SK-N-MC (cell line): ENCODE measurements around the gene UST.

Source experiments
- DNase-seq: peaks from one replicate; pipeline ENCODE4 v3.0.0-alpha.2; 2011; ENCODE audit warnings: low read depth, low spot score
- H3K27ac ChIP-seq: fragments of 200-600 bp; sonication (generic); 2 replicates; pipeline ENCODE4 v1.5.1; 2016; ENCODE audit warnings: mixed run types
- H3K36me3 ChIP-seq: fragments of 200-600 bp; sonication (generic); 2 replicates; pipeline ENCODE4 v1.6.1; 2017; ENCODE audit warnings: antibody characterized with exemption, low read length, mixed read lengths; ENCODE audit not compliant: insufficient read depth
- H3K4me3 ChIP-seq: fragments of 200-600 bp; sonication (generic); 2 replicates; pipeline ENCODE4 v1.5.1; 2016
- H3K9ac ChIP-seq: fragments of 200-600 bp; sonication (generic); 2 replicates; pipeline ENCODE4 v1.8.0; 2017; ENCODE audit warnings: mixed run types, mixed read lengths; ENCODE audit not compliant: insufficient read length
- H3K9me3 ChIP-seq: fragments of 200-600 bp; sonication (generic); 2 replicates; pipeline ENCODE4 v1.6.1; 2017; ENCODE audit warnings: low read depth, mild to moderate bottlenecking, antibody characterized with exemption, low read length, moderate library complexity, mixed read lengths
- EZH2 ChIP-seq: fragments of 200-600 bp; sonication (generic); IDR thresholded peaks from one replicate; pipeline ENCODE4 v1.6.1; 2017; ENCODE audit warnings: antibody characterized with exemption
- FOXP2 ChIP-seq: optimal IDR thresholded peaks from 2 replicates; pipeline ENCODE3; 2011; ENCODE audit warnings: mild to moderate bottlenecking, moderate library complexity; ENCODE audit not compliant: insufficient read depth; ENCODE audit errors: extremely low read length, control extremely low read depth
- POLR2AphosphoS5 ChIP-seq: IDR thresholded peaks from 2 replicates; pipeline ENCODE4 v1.6.1; 2012; ENCODE audit warnings: mild to moderate bottlenecking, low read depth, low read length, borderline replicate concordance

Gene UST

GRCh38 chr6:148985499-148985898 lies 238.7 kb downstream of the UST start:
- Histone ChIP-seq H3K9ac (no peak overlapping the region), H3K4me3 (no peak overlapping the region), H3K9me3 (no peaks in the 10 kb centered on the region), H3K36me3 (no peaks in the 10 kb centered on the region), H3K27ac (no peak overlapping the region)
- no peak for TF ChIP-seq EZH2
- no peak for TF ChIP-seq POLR2AphosphoS5
- no peak for TF ChIP-seq FOXP2
- DNase-seq = no peak

- TF ChIP-seq FOXP2 = no peak
- no peak for TF ChIP-seq EZH2
- TF ChIP-seq POLR2AphosphoS5 = no peak
- no peak for DNase-seq
- H3K36me3 ChIP-seq = no peaks in the 10 kb centered on the region
Observed at GRCh38 chr6:148986608-148987007, 239.8 kb downstream of the UST start.

GRCh38 chr6:148987982-148988381 lies 241.2 kb downstream of the UST start:
- Histone ChIP-seq H3K4me3 (no peak overlapping the region), H3K9me3 (no peaks in the 10 kb centered on the region), H3K9ac (no peak overlapping the region), H3K27ac (no peak overlapping the region), H3K36me3 (no peaks in the 10 kb centered on the region)
- DNase-seq = no peak
- TF ChIP-seq POLR2AphosphoS5 = no peak
- no peak for TF ChIP-seq EZH2
- no peak for TF ChIP-seq FOXP2

More at GRCh38 chr6:148986608-148987007, 239.8 kb downstream of the UST start:
- H3K9me3 ChIP-seq = no peaks in the 10 kb centered on the region
- H3K9ac ChIP-seq = no peak overlapping the region
- H3K4me3 ChIP-seq = no peak overlapping the region
- H3K27ac ChIP-seq = no peak overlapping the region

- Histone ChIP-seq H3K9ac (no peak overlapping the region), H3K36me3 (no peaks in the 10 kb centered on the region), H3K4me3 (no peak overlapping the region), H3K27ac (no peak overlapping the region), H3K9me3 (no peaks in the 10 kb centered on the region)
- TF ChIP-seq FOXP2 (no peak), EZH2 (no peak)
- DNase-seq = no peak
Observed at GRCh38 chr6:148989585-148989984, 242.8 kb downstream of the UST start.

- Histone ChIP-seq H3K27ac (no peak overlapping the region), H3K36me3 (no peaks in the 10 kb centered on the region), H3K9ac (no peak overlapping the region), H3K4me3 (no peak overlapping the region), H3K9me3 (no peaks in the 10 kb centered on the region)
- TF ChIP-seq FOXP2 (no peak), POLR2AphosphoS5 (no peak), EZH2 (no peak)
- DNase-seq = no peak
Observed at GRCh38 chr6:148990403-148990802, 243.6 kb downstream of the UST start.

- Histone ChIP-seq H3K27ac (no peak overlapping the region), H3K9me3 (peaks cover 3% of the 10 kb centered on the region; the same call in 1 of the 2 replicates), H3K9ac (no peak overlapping the region), H3K4me3 (no peak overlapping the region), H3K36me3 (no peaks in the 10 kb centered on the region)
- TF ChIP-seq POLR2AphosphoS5 = no peak
- TF ChIP-seq FOXP2 = no peak
- no peak for TF ChIP-seq EZH2
- DNase-seq = no peak
Observed at GRCh38 chr6:148996815-148997214, 250.0 kb downstream of the UST start.

GRCh38 chr6:148997865-148998264 lies 251.0 kb downstream of the UST start:
- Histone ChIP-seq H3K27ac (peak overlapping the region; percentile 90), H3K9me3 (peaks cover 3% of the 10 kb centered on the region; the same call in 1 of the 2 replicates), H3K36me3 (no peaks in the 10 kb centered on the region), H3K9ac (peak overlapping the region; percentile 32), H3K4me3 (peak overlapping the region; percentile 56)
- DNase-seq = peak; percentile 73
- TF ChIP-seq FOXP2 = no peak

- Histone ChIP-seq H3K9me3 (peaks cover 3% of the 10 kb centered on the region; the same call in 1 of the 2 replicates), H3K4me3 (no peak overlapping the region; the same call in 1 of the 2 replicates), H3K27ac (no peak overlapping the region), H3K36me3 (no peaks in the 10 kb centered on the region), H3K9ac (no peak overlapping the region)
- DNase-seq = no peak
- TF ChIP-seq FOXP2 = no peak
- no peak for TF ChIP-seq POLR2AphosphoS5
- TF ChIP-seq EZH2 = no peak
Observed at GRCh38 chr6:148998704-148999103, 251.9 kb downstream of the UST start.

GRCh38 chr6:148999501-148999900 lies 252.7 kb downstream of the UST start:
- H3K27ac ChIP-seq = no peak overlapping the region
- no peak overlapping the region for H3K9ac ChIP-seq
- no peak for DNase-seq
- H3K9me3 ChIP-seq = peaks cover 3% of the 10 kb centered on the region; the same call in 1 of the 2 replicates
- no peak overlapping the region for H3K4me3 ChIP-seq
- no peaks in the 10 kb centered on the region for H3K36me3 ChIP-seq
- TF ChIP-seq FOXP2 (no peak), POLR2AphosphoS5 (no peak), EZH2 (no peak)
